Left renal pelvis (tissue), 4 donors: ENCODE measurements around the gene KLHL10. TPM values are rescaled to one million over a fixed set of nuclear protein-coding genes. Genes with fewer than 3 reads are reported as not detected.

Experiments
- DNase-seq, 4 donors: peaks; one replicate each; pipeline ENCODE4 v3.0.0-alpha.2; 2013; ENCODE audit warnings: low read depth in 4 of 4, low spot score in 3 of 4
- polyA plus RNA-seq, 4 donors: library from polyadenylated mRNA; unstranded; fragments of 120-200 nt; gene quantifications; one replicate each; pipeline ENCODE4 v1.2.1, GENCODE V29; 2013; ENCODE audit not compliant: insufficient read length in 4 of 4

Gene KLHL10
- polyA plus RNA-seq, 4 donors: 0.16 to 0.34 (median 0.26) TPM

DNA sequence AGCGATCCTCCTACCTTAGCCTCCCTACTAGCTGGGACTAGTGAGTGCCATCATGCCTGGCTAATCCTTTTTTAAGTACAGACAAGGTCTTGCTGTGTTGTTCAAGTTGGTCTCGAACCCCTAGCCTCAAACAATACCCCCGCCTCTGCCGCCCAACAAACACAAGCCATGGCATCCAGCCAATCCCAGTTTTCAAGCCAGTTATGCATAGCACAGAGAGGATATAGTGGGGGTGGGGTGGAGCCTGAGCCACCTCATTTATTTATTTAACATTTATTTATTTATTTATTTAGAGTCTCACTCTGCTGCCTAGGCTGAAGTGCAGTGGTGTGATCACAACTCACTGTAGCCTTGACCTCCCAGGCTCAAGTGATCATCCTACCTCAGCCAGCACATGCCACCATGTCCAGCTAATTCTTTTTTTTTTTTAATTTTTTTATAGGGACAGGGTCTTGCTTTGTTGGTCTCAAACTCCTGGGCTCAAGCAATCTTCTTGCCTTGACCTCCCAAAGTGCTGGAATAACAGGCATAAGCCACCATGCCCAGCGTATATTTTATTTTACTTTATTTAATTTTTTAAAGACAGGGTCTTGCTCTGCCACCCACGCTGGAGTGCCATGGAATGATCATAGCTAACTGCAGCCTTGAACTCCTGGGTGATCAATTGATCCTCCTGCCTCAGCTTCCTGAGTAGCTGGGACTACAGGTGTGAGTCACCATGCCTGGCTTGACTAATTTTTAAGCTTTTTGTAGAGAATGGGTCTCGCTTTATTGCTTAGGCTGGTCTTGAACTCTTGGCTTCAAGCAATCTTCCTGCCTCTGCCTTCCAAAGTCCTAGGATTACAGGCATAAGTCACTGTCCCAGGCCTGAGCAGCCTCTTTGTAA lies 53.8 kb downstream of the KLHL10 start:
- no peak for DNase-seq

GRCh38 chr17:41892021-41892376 lies 54.4 kb downstream of the KLHL10 start:
- DNase-seq: no peak

DNA sequence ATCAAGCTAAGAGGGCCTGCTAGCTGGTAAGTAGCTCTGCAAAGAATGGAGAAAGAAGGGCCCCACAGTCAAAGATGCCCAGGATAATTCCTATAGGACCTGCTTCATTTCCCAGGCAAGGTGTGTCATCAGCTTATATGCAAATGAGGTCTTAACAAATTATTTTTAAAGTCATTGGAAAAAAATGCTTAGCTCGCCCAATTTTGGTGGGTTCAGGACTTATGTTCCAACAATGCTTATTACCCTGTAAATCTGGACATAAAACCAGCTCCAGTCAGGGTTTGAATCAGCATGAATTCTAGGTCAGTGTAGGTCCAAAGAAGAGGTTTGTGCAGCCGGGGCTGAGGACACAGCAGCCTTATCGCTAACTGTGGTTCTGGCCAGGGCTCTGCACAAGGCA lies 55.8 kb downstream of the KLHL10 start:
- DNase-seq: no peak

- DNase-seq: no peak
Measured at GRCh38 chr17:41894791-41895331, 57.2 kb downstream of the KLHL10 start.

DNA sequence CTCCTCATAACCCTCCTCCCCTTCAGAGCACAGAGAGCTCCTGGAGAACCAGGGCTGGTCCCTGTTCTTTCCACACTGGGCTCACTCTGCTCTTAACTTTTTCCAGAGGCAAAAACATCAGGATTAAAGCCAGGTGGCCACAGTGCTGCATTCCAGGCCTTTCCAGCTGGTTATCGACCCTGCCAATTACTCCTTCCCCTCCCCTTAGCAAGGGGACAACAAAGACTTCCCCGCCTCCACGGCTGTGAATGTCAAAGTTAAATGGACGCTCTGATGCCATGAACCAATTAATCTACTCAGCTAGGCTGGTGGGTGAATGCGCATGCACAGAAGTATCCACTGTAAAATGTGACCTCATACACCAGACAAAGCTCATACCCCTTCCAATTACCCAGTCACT lies 58.0 kb downstream of the KLHL10 start:
- DNase-seq: no peak

DNA sequence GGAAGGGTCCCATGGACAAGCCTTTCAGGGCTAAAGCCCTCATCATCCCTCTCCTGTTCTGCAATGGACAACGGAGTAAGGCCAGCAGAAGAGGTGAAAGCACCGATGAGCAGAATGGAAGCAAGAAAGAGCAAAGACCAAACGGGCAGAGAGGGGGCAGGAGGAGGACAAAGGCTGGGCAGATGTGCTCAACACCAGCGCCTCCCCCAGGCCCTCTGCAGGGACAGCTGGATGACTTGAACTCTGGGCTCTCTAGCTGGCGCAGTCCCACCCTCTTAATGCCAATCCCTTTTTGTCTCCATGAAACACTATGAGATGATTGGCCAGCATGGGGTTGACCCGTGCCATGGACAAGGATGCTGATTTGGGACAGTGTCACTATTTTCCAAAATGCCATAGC lies 59.1 kb downstream of the KLHL10 start:
- DNase-seq: no peak

Other genes starting within 250 kb of the KLHL10 start
- not detected for gene KRT16, start 225.1 kb upstream of the KLHL10 start, polyA plus RNA-seq
- 1 to 10 TPM; 1.2 to 3.1 (median 1.5) TPM for gene KRT17, start 213.2 kb upstream of the KLHL10 start, polyA plus RNA-seq
- 100 to 1,000 TPM; 669 to 825 (median 761) TPM for gene EIF1, start 148.9 kb upstream of the KLHL10 start, polyA plus RNA-seq
- gene GAST, start 125.5 kb upstream of the KLHL10 start, polyA plus RNA-seq: not detected
- gene HAP1, start 103.2 kb upstream of the KLHL10 start, polyA plus RNA-seq: 1 to 10 TPM in 2 of 4 donors, under 1 TPM in 2; 0.69 to 1.5 (median 0.92) TPM
- 100 to 1,000 TPM in 3 of 4 donors, 10 to 100 TPM in 1; 74.9 to 239 (median 187) TPM for gene JUP, start 51.1 kb upstream of the KLHL10 start, polyA plus RNA-seq
- 10 to 100 TPM; 33.9 to 49.4 (median 39.8) TPM for gene P3H4, start 25.9 kb upstream of the KLHL10 start, polyA plus RNA-seq
- gene FKBP10, start 24.8 kb upstream of the KLHL10 start, polyA plus RNA-seq: 100 to 1,000 TPM; 141 to 260 (median 161) TPM
- gene NT5C3B, start 1.6 kb upstream of the KLHL10 start, polyA plus RNA-seq: 100 to 1,000 TPM in 1 of 4 donors, 10 to 100 TPM in 3; 72.3 to 118 (median 91.4) TPM
- 10 to 100 TPM in 1 of 4 donors, 1 to 10 TPM in 3; 6.7 to 10.9 (median 9.3) TPM for gene KLHL11, start 27.6 kb downstream of the KLHL10 start, polyA plus RNA-seq
- gene ACLY, start 81.1 kb downstream of the KLHL10 start, polyA plus RNA-seq: 10 to 100 TPM; 79.7 to 90.8 (median 86.2) TPM
- 1 to 10 TPM; 2.0 to 7.5 (median 6.8) TPM for gene ODAD4, start 92.8 kb downstream of the KLHL10 start, polyA plus RNA-seq
- gene CNP, start 129.0 kb downstream of the KLHL10 start, polyA plus RNA-seq: 10 to 100 TPM; 55.9 to 72.1 (median 60.9) TPM
- gene DNAJC7, start 179.6 kb downstream of the KLHL10 start, polyA plus RNA-seq: 100 to 1,000 TPM in 3 of 4 donors, 10 to 100 TPM in 1; 97.1 to 168 (median 148) TPM
- gene NKIRAS2, start 182.3 kb downstream of the KLHL10 start, polyA plus RNA-seq: 10 to 100 TPM; 39.3 to 52.2 (median 48.7) TPM
- 1 to 10 TPM; 3.1 to 6.0 (median 3.3) TPM for gene C17orf113, start 212.8 kb downstream of the KLHL10 start, polyA plus RNA-seq